GM18519 (cell line): ENCODE measurements around the gene GALNT15.

Experiments
- ATAC-seq: cut with Tn5 transposase; IDR thresholded peaks from one replicate; pipeline ENCODE4 v1.9.1; 2021; ENCODE audit warnings: mild to moderate bottlenecking, moderate library complexity; ENCODE audit not compliant: unreplicated experiment, low FRiP score

The GALNT15 gene

GRCh38 chr3:16183601-16184270, 9.3 kb downstream of the GALNT15 start:
- no peak for ATAC-seq

- ATAC-seq = no peak
Observed at GRCh38 chr3:16186086-16186485, 11.6 kb downstream of the GALNT15 start.

GRCh38 chr3:16186565-16186964, 12.1 kb downstream of the GALNT15 start:
- no peak for ATAC-seq

GRCh38 chr3:16187213-16187790, 12.8 kb downstream of the GALNT15 start:
- no peak for ATAC-seq

GRCh38 chr3:16188071-16188470, 13.6 kb downstream of the GALNT15 start:
- no peak for ATAC-seq

- no peak for ATAC-seq
Observed at GRCh38 chr3:16189201-16189600, 14.7 kb downstream of the GALNT15 start.

- ATAC-seq = no peak
Observed at GRCh38 chr3:16190704-16191103, 16.2 kb downstream of the GALNT15 start.

GRCh38 chr3:16191591-16191990, 17.1 kb downstream of the GALNT15 start:
- no peak for ATAC-seq

GRCh38 chr3:16192176-16192811, 17.8 kb downstream of the GALNT15 start:
- ATAC-seq = no peak

- no peak for ATAC-seq
Observed at GRCh38 chr3:16198427-16198826, 23.9 kb downstream of the GALNT15 start.

- ATAC-seq = no peak
Observed at GRCh38 chr3:16199769-16200168, 25.3 kb downstream of the GALNT15 start.

GRCh38 chr3:16200411-16200810, 25.9 kb downstream of the GALNT15 start:
- no peak for ATAC-seq

- no peak for ATAC-seq
Observed at GRCh38 chr3:16203031-16203430, 28.6 kb downstream of the GALNT15 start.

- ATAC-seq = no peak
Observed at GRCh38 chr3:16203671-16204629, 29.5 kb downstream of the GALNT15 start.

GRCh38 chr3:16204751-16205150, 30.3 kb downstream of the GALNT15 start:
- no peak for ATAC-seq

- no peak for ATAC-seq
Observed at GRCh38 chr3:16205156-16205870, 30.8 kb downstream of the GALNT15 start.

GRCh38 chr3:16207031-16207430, 32.6 kb downstream of the GALNT15 start:
- no peak for ATAC-seq

GRCh38 chr3:16211176-16211904, 36.9 kb downstream of the GALNT15 start:
- no peak for ATAC-seq

GRCh38 chr3:16214366-16214765, 39.9 kb downstream of the GALNT15 start:
- no peak for ATAC-seq
